HepG2 (cell line): ENCODE measurements around the gene C1QTNF1. TPM values are rescaled to one million over a fixed set of nuclear protein-coding genes. Genes with fewer than 3 reads are reported as not detected.
A peak's percentile ranks its signal among the peaks of the same experiment; 100 is the strongest.

ENCODE experiments used
- CREM ChIP-seq, 2 experiments: sonication (generic) in 1 of 2; formaldehyde crosslinking in 1 of 2; IDR thresholded peaks; 2 replicates each; pipeline versions ENCODE4 v1.4.0 to v1.6.1; 2016 to 2020; ENCODE audit warnings: antibody characterized with exemption in 1 of 2, mild to moderate bottlenecking in 1 of 2, missing genetic modification reagents in 1 of 2
- HNF1B ChIP-seq: sonication (generic); formaldehyde crosslinking; IDR thresholded peaks from 2 replicates; pipeline ENCODE4 v1.5.1; 2020; ENCODE audit warnings: mild to moderate bottlenecking, moderate library complexity, missing genetic modification reagents
- HNF4G ChIP-seq, 2 experiments: sonication (generic) in 1 of 2; formaldehyde crosslinking in 1 of 2; IDR thresholded peaks; 2 replicates each; pipeline versions ENCODE4 v1.4.0 to v1.6.1; 2011 to 2020; ENCODE audit warnings: borderline replicate concordance in 2 of 2, low read depth in 2 of 2, mild to moderate bottlenecking in 2 of 2, low read length in 1 of 2, missing genetic modification reagents in 1 of 2, moderate library complexity in 1 of 2
- SKI ChIP-seq: fragments of 450-650 bp; IDR thresholded peaks from one replicate; pipeline ENCODE4 v1.6.1; 2018; ENCODE audit warnings: mild to moderate bottlenecking; ENCODE audit not compliant: partially characterized antibody
- SMAD1 ChIP-seq: sonication (generic); formaldehyde crosslinking; IDR thresholded peaks from 2 replicates; pipeline ENCODE4 v1.4.0; 2020; ENCODE audit warnings: missing genetic modification reagents, low read depth, mild to moderate bottlenecking, borderline replicate concordance
- SMC3 ChIP-seq: IDR thresholded peaks from 2 replicates; pipeline ENCODE4 v1.6.1; 2011; ENCODE audit warnings: low read length, improper control_type of control experiment
- TOPORS ChIP-seq: sonication (generic); formaldehyde crosslinking; IDR thresholded peaks from 2 replicates; pipeline ENCODE4 v1.8.0; 2023; ENCODE audit warnings: mild to moderate bottlenecking, missing genetic modification reagents
- TRIM24 ChIP-seq: sonication (generic); formaldehyde crosslinking; IDR thresholded peaks from 2 replicates; pipeline ENCODE4 v1.8.0; 2022; ENCODE audit warnings: mild to moderate bottlenecking, missing genetic modification reagents
- ZBTB4 ChIP-seq: sonication (generic); formaldehyde crosslinking; IDR thresholded peaks from 2 replicates; pipeline ENCODE4 v1.4.0; 2020; ENCODE audit warnings: missing genetic modification reagents, mild to moderate bottlenecking, borderline replicate concordance
- ZBTB8A ChIP-seq: sonication (generic); formaldehyde crosslinking; IDR thresholded peaks from 2 replicates; pipeline ENCODE4 v1.4.0; 2020; ENCODE audit warnings: mild to moderate bottlenecking, low read depth, missing genetic modification reagents, borderline replicate concordance
- ZNF432 ChIP-seq: sonication (generic); formaldehyde crosslinking; IDR thresholded peaks from 2 replicates; pipeline ENCODE4 v1.5.0; 2020; ENCODE audit warnings: missing genetic modification reagents, mild to moderate bottlenecking, borderline replicate concordance
- ZNF501 ChIP-seq: sonication (generic); formaldehyde crosslinking; IDR thresholded peaks from 2 replicates; pipeline ENCODE4 v1.5.1; 2020; ENCODE audit warnings: mild to moderate bottlenecking, moderate library complexity, missing genetic modification reagents
- ZNF674 ChIP-seq: sonication (generic); formaldehyde crosslinking; IDR thresholded peaks from 2 replicates; pipeline ENCODE4 v1.5.0; 2020; ENCODE audit warnings: low read depth, mild to moderate bottlenecking, missing genetic modification reagents
- ZNF740 ChIP-seq: sonication (generic); formaldehyde crosslinking; IDR thresholded peaks from 2 replicates; pipeline ENCODE4 v1.4.0; 2020; ENCODE audit warnings: missing genetic modification reagents
- ZNF775 ChIP-seq: sonication (generic); formaldehyde crosslinking; IDR thresholded peaks from 2 replicates; pipeline ENCODE4 v1.4.0; 2020; ENCODE audit warnings: missing genetic modification reagents, mild to moderate bottlenecking, moderate library complexity, borderline replicate concordance
- polyA plus RNA-seq, 8 experiments: library from polyadenylated mRNA; depleted of rRNA in 3 of 8; stranded (reverse) in 7 of 8; unstranded in 1 of 8; fragments of >200 nt; fragmentation: Illumina TruSeq in 4 of 8; extraction: Trizol in 4 of 8; gene quantifications; 2 replicates each; pipeline versions ENCODE4 v1.2.1 to v1.2.3, GENCODE V29; 2011 to 2016; ENCODE audit warnings: low read depth in 4 of 8, missing spikeins in 1 of 8, mixed read lengths in 1 of 8; ENCODE audit not compliant: insufficient read depth in 1 of 8
- total RNA-seq, 5 experiments: library from RNA; depleted of rRNA; stranded (reverse); fragments of >200 nt; fragmentation: Illumina TruSeq; extraction: Trizol; gene quantifications; 2 replicates each; pipeline ENCODE4 v1.2.3, GENCODE V29; 2016; ENCODE audit warnings: low read depth in 1 of 5

The C1QTNF1 gene
- total and polyA plus RNA-seq, 2 of the 13 experiments (the other 11 are each of a cell fraction or from before 2014, with no cell fraction given) = 0.18 to 0.86 TPM

- no peak for TF ChIP-seq SMAD1 (CRISPR knock-in tag)
- no peak for TF ChIP-seq ZNF740
- TF ChIP-seq ZBTB4 (CRISPR knock-in tag) = 0 out of 2 replicates have a peak, but pooled peaks have one; percentile 55
- no peak for TF ChIP-seq ZNF775 (CRISPR knock-in tag)
- no peak for TF ChIP-seq SMC3
- no peak for TF ChIP-seq CREM (IDR thresholded peaks at IDR 0.05)
- TF ChIP-seq CREM (CRISPR knock-in tag; IDR thresholded peaks at IDR 0.05) = no peak
- TF ChIP-seq ZBTB8A = no peak
- TF ChIP-seq TRIM24 (CRISPR knock-in tag) = no peak
- peak; percentile 35; the same call in 1 of the 2 replicates for TF ChIP-seq ZNF501 (CRISPR knock-in tag)
- no peak for TF ChIP-seq SKI
- 0 out of 2 replicates have a peak, but pooled peaks have one; percentile 35 for TF ChIP-seq HNF1B (CRISPR knock-in tag)
- TF ChIP-seq TOPORS (CRISPR knock-in tag) = no peak
- TF ChIP-seq ZNF674 (CRISPR knock-in tag) = no peak
- no peak for TF ChIP-seq ZNF432 (CRISPR knock-in tag)
- peak; percentile 39; the same call in 1 of the 2 replicates for TF ChIP-seq HNF4G (IDR thresholded peaks at IDR 0.05; ENCODE audit: borderline replicate concordance, low read depth, low read length)
- TF ChIP-seq HNF4G (CRISPR knock-in tag; IDR thresholded peaks at IDR 0.05; ENCODE audit: borderline replicate concordance, low read depth) = no peak
Measured at GRCh38 chr17:79073706-79074088, 49.7 kb downstream of the C1QTNF1 start (continued).
